ENCODE measurements around the gene EME1. TPM values are rescaled to one million over a fixed set of nuclear protein-coding genes. Genes with fewer than 3 reads are reported as not detected.
A peak's percentile ranks its signal among the peaks of the same experiment; 100 is the strongest.

Gene EME1
- total and polyA plus RNA-seq, 2 of the 13 experiments (the other 11 are each of a cell fraction or from before 2014, with no cell fraction given): 20.7 to 24.6 TPM

- TF ChIP-seq ARHGAP35 (CRISPR knock-in tag; IDR thresholded peaks at IDR 0.05; ENCODE audit: borderline replicate concordance) (peak; percentile 57; the same call in 1 of the 2 replicates), STAG1 (CRISPR knock-in tag; IDR thresholded peaks at IDR 0.05) (no peak), CEBPG (CRISPR knock-in tag; IDR thresholded peaks at IDR 0.05) (no peak), ZFP36L2 (CRISPR knock-in tag; IDR thresholded peaks at IDR 0.05) (no peak), ZNF605 (CRISPR knock-in tag; IDR thresholded peaks at IDR 0.05) (peak; percentile 95), ZBTB49 (CRISPR knock-in tag; IDR thresholded peaks at IDR 0.05; ENCODE audit: borderline replicate concordance) (no peak), CENPX (CRISPR knock-in tag; IDR thresholded peaks at IDR 0.05) (no peak), ZBTB20 (CRISPR knock-in tag; IDR thresholded peaks at IDR 0.05; ENCODE audit: borderline replicate concordance, low read depth) (0 out of 2 replicates have a peak, but pooled peaks have one; percentile 48), ERF (CRISPR knock-in tag; IDR thresholded peaks at IDR 0.05) (no peak; the same call in none of the 2 replicates), TFAP4 (IDR thresholded peaks at IDR 0.05; ENCODE audit: borderline replicate concordance, low read depth) (no peak), MYNN (CRISPR knock-in tag; IDR thresholded peaks at IDR 0.05; ENCODE audit: low read depth) (no peak), PRDM4 (CRISPR knock-in tag; IDR thresholded peaks at IDR 0.05; ENCODE audit: borderline replicate concordance) (no peak), IKZF1 (IDR thresholded peaks at IDR 0.05) (no peak), CREM (IDR thresholded peaks at IDR 0.05) (no peak), CREM (CRISPR knock-in tag; IDR thresholded peaks at IDR 0.05) (no peak)
- TF ChIP-seq, protein P1, sequence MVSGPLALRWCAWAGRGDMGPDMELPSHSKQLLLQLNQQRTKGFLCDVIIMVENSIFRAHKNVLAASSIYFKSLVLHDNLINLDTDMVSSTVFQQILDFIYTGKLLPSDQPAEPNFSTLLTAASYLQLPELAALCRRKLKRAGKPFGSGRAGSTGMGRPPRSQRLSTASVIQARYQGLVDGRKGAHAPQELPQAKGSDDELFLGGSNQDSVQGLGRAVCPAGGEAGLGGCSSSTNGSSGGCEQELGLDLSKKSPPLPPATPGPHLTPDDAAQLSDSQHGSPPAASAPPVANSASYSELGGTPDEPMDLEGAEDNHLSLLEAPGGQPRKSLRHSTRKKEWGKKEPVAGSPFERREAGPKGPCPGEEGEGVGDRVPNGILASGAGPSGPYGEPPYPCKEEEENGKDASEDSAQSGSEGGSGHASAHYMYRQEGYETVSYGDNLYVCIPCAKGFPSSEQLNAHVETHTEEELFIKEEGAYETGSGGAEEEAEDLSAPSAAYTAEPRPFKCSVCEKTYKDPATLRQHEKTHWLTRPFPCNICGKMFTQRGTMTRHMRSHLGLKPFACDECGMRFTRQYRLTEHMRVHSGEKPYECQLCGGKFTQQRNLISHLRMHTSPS (CRISPR knock-in tag; IDR thresholded peaks at IDR 0.05; ENCODE audit: low read depth): 0 out of 2 replicates have a peak, but pooled peaks have one; percentile 48
- TF ChIP-seq, protein P2, sequence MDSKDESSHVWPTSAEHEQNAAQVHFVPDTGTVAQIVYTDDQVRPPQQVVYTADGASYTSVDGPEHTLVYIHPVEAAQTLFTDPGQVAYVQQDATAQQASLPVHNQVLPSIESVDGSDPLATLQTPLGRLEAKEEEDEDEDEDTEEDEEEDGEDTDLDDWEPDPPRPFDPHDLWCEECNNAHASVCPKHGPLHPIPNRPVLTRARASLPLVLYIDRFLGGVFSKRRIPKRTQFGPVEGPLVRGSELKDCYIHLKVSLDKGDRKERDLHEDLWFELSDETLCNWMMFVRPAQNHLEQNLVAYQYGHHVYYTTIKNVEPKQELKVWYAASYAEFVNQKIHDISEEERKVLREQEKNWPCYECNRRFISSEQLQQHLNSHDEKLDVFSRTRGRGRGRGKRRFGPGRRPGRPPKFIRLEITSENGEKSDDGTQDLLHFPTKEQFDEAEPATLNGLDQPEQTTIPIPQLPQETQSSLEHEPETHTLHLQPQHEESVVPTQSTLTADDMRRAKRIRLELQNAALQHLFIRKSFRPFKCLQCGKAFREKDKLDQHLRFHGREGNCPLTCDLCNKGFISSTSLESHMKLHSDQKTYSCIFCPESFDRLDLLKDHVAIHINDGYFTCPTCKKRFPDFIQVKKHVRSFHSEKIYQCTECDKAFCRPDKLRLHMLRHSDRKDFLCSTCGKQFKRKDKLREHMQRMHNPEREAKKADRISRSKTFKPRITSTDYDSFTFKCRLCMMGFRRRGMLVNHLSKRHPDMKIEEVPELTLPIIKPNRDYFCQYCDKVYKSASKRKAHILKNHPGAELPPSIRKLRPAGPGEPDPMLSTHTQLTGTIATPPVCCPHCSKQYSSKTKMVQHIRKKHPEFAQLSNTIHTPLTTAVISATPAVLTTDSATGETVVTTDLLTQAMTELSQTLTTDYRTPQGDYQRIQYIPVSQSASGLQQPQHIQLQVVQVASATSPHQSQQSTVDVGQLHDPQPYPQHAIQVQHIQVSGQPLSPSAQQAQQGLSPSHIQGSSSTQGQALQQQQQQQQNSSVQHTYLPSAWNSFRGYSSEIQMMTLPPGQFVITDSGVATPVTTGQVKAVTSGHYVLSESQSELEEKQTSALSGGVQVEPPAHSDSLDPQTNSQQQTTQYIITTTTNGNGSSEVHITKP (CRISPR knock-in tag; IDR thresholded peaks at IDR 0.05; ENCODE audit: low read depth): no peak; the same call in 1 of the 2 replicates
Measured at GRCh38 chr17:50345432-50346312, 27.4 kb upstream of the EME1 start, which contains the start of gene XYLT2 (continued).
